22Rv1 (cell line): ENCODE results near the gene BRD7.

Experiments
- CTCF ChIP-seq: fragments of 450-650 bp; IDR thresholded peaks from 2 replicates; pipeline ENCODE4 v1.5.1; 2017; ENCODE audit warnings: mild to moderate bottlenecking
- ZFX ChIP-seq: fragments of 450-650 bp; IDR thresholded peaks from 2 replicates; pipeline ENCODE4 v1.6.1; 2017; ENCODE audit warnings: antibody characterized with exemption, borderline replicate concordance

DNA sequence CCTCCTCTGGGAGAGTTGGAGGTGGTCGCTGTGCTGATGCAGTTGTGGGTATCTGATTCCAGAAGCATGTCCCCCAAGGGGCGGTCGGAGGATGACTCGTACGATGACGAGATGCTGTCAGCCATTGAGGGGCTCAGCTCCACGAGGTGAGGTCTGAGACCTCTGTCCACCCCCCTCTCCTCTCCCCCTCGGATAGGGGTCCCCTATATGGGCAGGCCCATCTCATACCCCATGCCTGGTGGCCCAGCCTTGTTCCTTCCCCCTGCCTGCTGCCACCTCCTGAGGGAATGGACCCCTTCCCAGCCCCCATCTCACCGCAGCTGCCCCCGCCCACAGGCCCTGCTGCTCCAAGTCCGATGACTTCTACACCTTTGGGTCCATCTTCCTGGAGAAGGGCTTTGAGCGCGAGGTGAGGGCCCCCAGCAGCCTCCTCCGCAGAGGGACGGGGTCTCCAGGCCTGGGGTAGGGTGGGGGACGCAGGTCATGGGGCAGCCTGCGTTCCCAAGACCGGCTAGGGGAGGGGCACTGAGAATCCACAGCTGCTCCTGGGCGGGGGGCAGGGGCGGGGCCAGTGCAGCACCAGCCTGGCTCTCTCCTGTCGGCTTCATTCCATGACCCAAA lies 63.2 kb downstream of the BRD7 start:
- TF ChIP-seq CTCF (no peak), ZFX (no peak)
